Endothelial cell of umbilical vein (primary cell): ENCODE results near the gene DAB2IP. TPM values are rescaled to one million over a fixed set of nuclear protein-coding genes. Genes with fewer than 3 reads are reported as not detected.

Experiments
- BruUV-seq: library from RNA; stranded (reverse); fragments of 400-500 nt; replicated peaks from 2 replicates; lab custom pipeline; 2021; lab: Mats Ljungman, UMichigan
- CTCF ChIA-PET: fragments of 300-600, 350-600 bp; sonication (Branson Sonifier 250); formaldehyde crosslinking; loops from one replicate; lab custom pipeline; 2021; ENCODE audit warnings: antibody characterized with exemption, inconsistent platforms; lab: Charles Lee
- POLR2A ChIA-PET: fragments of 300-600, 350-600 bp; sonication (Branson Sonifier 250); formaldehyde crosslinking; loops from one replicate; lab custom pipeline; 2021; ENCODE audit warnings: antibody characterized with exemption, inconsistent platforms; lab: Charles Lee
- DNase-seq: peaks from one replicate; pipeline ENCODE4 v3.0.0-alpha.2; 2011; ENCODE audit warnings: low read depth, low spot score
- FAIRE-seq: peaks from 2 replicates; lab custom pipeline; 2011; peaks lifted over from hg19 to GRCh38; lab: Jason Lieb, UNC
- H2AFZ ChIP-seq: 2 replicates; pipeline ENCODE4 v1.6.0; 2012; ENCODE audit warnings: low read depth, low read length, control low read depth, inconsistent platforms
- H3K27ac ChIP-seq: 2 replicates; pipeline ENCODE4 v1.5.1; 2011; ENCODE audit warnings: low read depth, mild to moderate bottlenecking, control low read depth, low read length, moderate library complexity; ENCODE audit not compliant: insufficient read depth
- H3K27me3 ChIP-seq, 2 experiments: 2 replicates each; pipeline versions ENCODE4 v1.6.0 to v1.6.1; 2011; ENCODE audit warnings: low read length in 2 of 2, mixed read lengths in 1 of 2; ENCODE audit not compliant: control insufficient read depth in 2 of 2, insufficient read depth in 2 of 2
- H3K36me3 ChIP-seq, 2 experiments: 2 replicates in 1 of 2; 3 replicates in 1 of 2; pipeline ENCODE4 v1.5.1; 2011; ENCODE audit warnings: low read length in 2 of 2, mild to moderate bottlenecking in 1 of 2, moderate library complexity in 1 of 2; ENCODE audit not compliant: control insufficient read depth in 2 of 2, insufficient read depth in 2 of 2; ENCODE audit errors: extremely low read depth in 1 of 2
- H3K4me1 ChIP-seq: 3 replicates; pipeline ENCODE4 v1.5.1; 2011; ENCODE audit warnings: mild to moderate bottlenecking, low read length; ENCODE audit not compliant: control insufficient read depth, insufficient read depth; ENCODE audit errors: extremely low read depth
- H3K4me2 ChIP-seq: 2 replicates; pipeline ENCODE4 v1.6.1; 2011; ENCODE audit warnings: low read length, control low read depth, mixed read lengths; ENCODE audit not compliant: insufficient read depth
- H3K4me3 ChIP-seq, 3 experiments: fragments of 200-600 bp in 1 of 3; sonication (generic), shearing (Covaris generic) in 1 of 3; replicated peaks in 1 of 3; 2 replicates each; pipeline ENCODE4 v1.5.1; 2011 to 2016; ENCODE audit warnings: control low read depth in 3 of 3, low read length in 3 of 3, mild to moderate bottlenecking in 2 of 3, inconsistent platforms in 1 of 3, low read depth in 1 of 3, moderate library complexity in 1 of 3; ENCODE audit not compliant: insufficient read depth in 1 of 3
- H3K79me2 ChIP-seq: 2 replicates; pipeline ENCODE4 v1.6.0; 2012; ENCODE audit warnings: low read length, inconsistent platforms; ENCODE audit not compliant: control insufficient read depth, insufficient read depth
- H3K9ac ChIP-seq: replicated peaks from 2 replicates; pipeline ENCODE3; 2011; ENCODE audit warnings: low read length, control low read depth; ENCODE audit not compliant: insufficient read depth; ENCODE audit errors: extremely low read depth
- H3K9me1 ChIP-seq: replicated peaks from 3 replicates; pipeline ENCODE4 v1.6.0; 2011; ENCODE audit warnings: mild to moderate bottlenecking, low read length; ENCODE audit not compliant: control insufficient read depth, insufficient read depth; ENCODE audit errors: extremely low read depth
- H3K9me3 ChIP-seq: replicated peaks from 2 replicates; pipeline ENCODE4 v1.5.1; 2012; ENCODE audit warnings: low read length, inconsistent platforms; ENCODE audit not compliant: control insufficient read depth, insufficient read depth
- H4K20me1 ChIP-seq: replicated peaks from 2 replicates; pipeline ENCODE3; 2011; ENCODE audit warnings: mild to moderate bottlenecking, low read length; ENCODE audit not compliant: control insufficient read depth, insufficient read depth; ENCODE audit errors: extremely low read depth
- EZH2 ChIP-seq: IDR thresholded peaks from 2 replicates; pipeline ENCODE4 v1.6.1; 2012; ENCODE audit warnings: borderline replicate concordance, low read depth, mild to moderate bottlenecking, moderate library complexity, low read length, inconsistent platforms; ENCODE audit not compliant: severe bottlenecking
- GATA2 ChIP-seq: IDR thresholded peaks from 2 replicates; pipeline ENCODE4 v1.7.0; 2011; ENCODE audit warnings: low read depth, mild to moderate bottlenecking, moderate library complexity, mixed read lengths, low read length; ENCODE audit not compliant: insufficient read length, insufficient read depth
- JUN ChIP-seq: IDR thresholded peaks from 2 replicates; pipeline ENCODE4 v1.6.1; 2011; ENCODE audit warnings: borderline replicate concordance, low read depth; ENCODE audit not compliant: insufficient read length, insufficient read depth
- MYC ChIP-seq: IDR thresholded peaks from one replicate; pipeline ENCODE4 v1.6.1; 2011; ENCODE audit warnings: mild to moderate bottlenecking, low read depth, low read length
- POLR2A ChIP-seq: IDR thresholded peaks from 2 replicates; pipeline ENCODE4 v1.6.1; 2012; ENCODE audit warnings: low read depth, mild to moderate bottlenecking, control low read depth, low read length
- dilution Hi-C: fragments of 300-500 bp; cut with MboI; formaldehyde crosslinking; loops from one replicate; pipeline ENCODE4 v1.15.0; 2019; ENCODE audit warnings: low sequenced_read_pairs; ENCODE audit not compliant: extremely low pct_ligation_motif_present
- intact Hi-C: fragments of 100-400 bp; cut with micrococcal nuclease; formaldehyde crosslinking; loops from one replicate; pipeline ENCODE4 v1.10.0; 2022
- polyA plus RNA-seq, 4 experiments: library from polyadenylated mRNA; depleted of rRNA in 3 of 4; stranded (reverse) in 3 of 4; unstranded in 1 of 4; fragments of >200 nt; gene quantifications; 2 replicates each; pipeline versions ENCODE4 v1.2.1 to v1.2.3, GENCODE V29; 2011 to 2012; ENCODE audit warnings: missing spikeins in 1 of 4
- total RNA-seq: library from RNA; stranded (reverse); gene quantifications from 2 replicates; pipeline ENCODE4 v1.2.3, GENCODE V29; 2021
- TF ChIP-seq, protein P1 (sequence below), 2 donors: IDR thresholded peaks; 1 replicate in 1 of 2; 2 replicates in 1 of 2; pipeline ENCODE4 v1.5.1; 2011; ENCODE audit warnings: low read length in 2 of 2, mild to moderate bottlenecking in 2 of 2, moderate library complexity in 2 of 2, control low read depth in 1 of 2, inconsistent platforms in 1 of 2, low read depth in 1 of 2; ENCODE audit not compliant: insufficient read depth in 1 of 2; ENCODE audit errors: extremely low read depth in 1 of 2

Gene DAB2IP
- total and polyA plus RNA-seq, 2 donors (not counting 3 experiments of a cell fraction or from before 2014, with no cell fraction given) = 29.2 to 53.6 TPM

DNA sequence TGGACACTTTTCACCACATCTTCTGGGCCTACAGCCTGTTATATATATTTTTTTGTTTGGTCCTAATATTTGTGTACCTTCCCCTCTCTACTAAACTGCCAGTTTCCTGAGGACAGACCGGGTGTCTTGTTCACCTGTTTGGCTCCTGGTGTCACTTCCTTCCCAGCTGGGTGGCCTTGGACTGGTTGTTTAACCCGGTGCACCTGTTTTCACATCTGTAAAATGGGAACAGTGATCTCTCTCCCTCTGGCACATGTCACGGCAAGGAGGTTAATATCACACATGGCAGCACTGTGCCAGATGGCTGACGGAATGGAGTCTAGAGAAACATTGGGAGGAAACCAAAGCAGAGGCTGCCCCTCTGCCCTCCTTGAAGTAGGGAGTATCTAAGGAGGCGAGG is 79.7 kb downstream of the DAB2IP start:
- no peak for DNase-seq
- FAIRE-seq = no peak
- no peak overlapping the region for H3K9ac ChIP-seq
- dilution Hi-C loops (no loop called here), intact Hi-C loops (no loop called here)
- H3K9me3 ChIP-seq = no peaks in the 10 kb centered on the region
- POLR2A ChIA-PET = no interaction called here
- no peak overlapping the region for H3K27ac ChIP-seq
- no peak overlapping the region for H3K4me2 ChIP-seq
- no peaks in the 10 kb centered on the region for H4K20me1 ChIP-seq
- no peak overlapping the region for H2AFZ ChIP-seq
- CTCF ChIA-PET = no interaction called here
- no peaks in the 10 kb centered on the region for H3K79me2 ChIP-seq
- H3K9me1 ChIP-seq = no peaks in the 10 kb centered on the region
- H3K4me1 ChIP-seq = peaks cover 7% of the 10 kb centered on the region
- no peaks in the 10 kb centered on the region for H3K36me3 ChIP-seq
- no peak for TF ChIP-seq POLR2A
- TF ChIP-seq GATA2 = no peak
- TF ChIP-seq JUN = no peak
- no peak for TF ChIP-seq EZH2
- no TSS peak for BruUV-seq
- no peak overlapping the region for H3K4me3 ChIP-seq
- no peaks in the 10 kb centered on the region for H3K27me3 ChIP-seq

- Histone ChIP-seq H3K36me3 (no peaks in the 10 kb centered on the region), H4K20me1 (no peaks in the 10 kb centered on the region), H2AFZ (no peak overlapping the region), H3K4me1 (peaks cover 12% of the 10 kb centered on the region), H3K27me3 (no peaks in the 10 kb centered on the region), H3K4me3 (no peak overlapping the region), H3K79me2 (no peaks in the 10 kb centered on the region), H3K27ac (no peak overlapping the region), H3K9ac (no peak overlapping the region), H3K9me1 (no peaks in the 10 kb centered on the region), H3K4me2 (no peak overlapping the region), H3K9me3 (no peaks in the 10 kb centered on the region)
- ChIA-PET CTCF (interaction anchor here (1.4 kb wide), 1 partner anchor 31 kb away, joined by 3 read pairs; no protein-coding TSS in a partner anchor), POLR2A (no interaction called here)
- intact Hi-C loops = no loop called here
- dilution Hi-C loops = no loop called here
- TF ChIP-seq JUN (no peak), MYC (no peak)
- TF ChIP-seq, protein P1, sequence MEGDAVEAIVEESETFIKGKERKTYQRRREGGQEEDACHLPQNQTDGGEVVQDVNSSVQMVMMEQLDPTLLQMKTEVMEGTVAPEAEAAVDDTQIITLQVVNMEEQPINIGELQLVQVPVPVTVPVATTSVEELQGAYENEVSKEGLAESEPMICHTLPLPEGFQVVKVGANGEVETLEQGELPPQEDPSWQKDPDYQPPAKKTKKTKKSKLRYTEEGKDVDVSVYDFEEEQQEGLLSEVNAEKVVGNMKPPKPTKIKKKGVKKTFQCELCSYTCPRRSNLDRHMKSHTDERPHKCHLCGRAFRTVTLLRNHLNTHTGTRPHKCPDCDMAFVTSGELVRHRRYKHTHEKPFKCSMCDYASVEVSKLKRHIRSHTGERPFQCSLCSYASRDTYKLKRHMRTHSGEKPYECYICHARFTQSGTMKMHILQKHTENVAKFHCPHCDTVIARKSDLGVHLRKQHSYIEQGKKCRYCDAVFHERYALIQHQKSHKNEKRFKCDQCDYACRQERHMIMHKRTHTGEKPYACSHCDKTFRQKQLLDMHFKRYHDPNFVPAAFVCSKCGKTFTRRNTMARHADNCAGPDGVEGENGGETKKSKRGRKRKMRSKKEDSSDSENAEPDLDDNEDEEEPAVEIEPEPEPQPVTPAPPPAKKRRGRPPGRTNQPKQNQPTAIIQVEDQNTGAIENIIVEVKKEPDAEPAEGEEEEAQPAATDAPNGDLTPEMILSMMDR (IDR thresholded peaks at IDR 0.05; ENCODE audit: extremely low read depth in 1 of 2, insufficient read depth in 1 of 2, low read depth in 1 of 2, low read length in 2 of 2) = no peak
- BruUV-seq = no TSS peak
- DNase-seq (no peak), FAIRE-seq (no peak)
Measured at GRCh38 chr9:121731919-121732318, 80.5 kb downstream of the DAB2IP start.
